ENCODE data around the gene NAA25.
"Not testable (repeated sequence)": the region's sequence is repeated elsewhere in the genome, so short reads cannot be mapped to it uniquely, and the experiment has no call there.

Gene NAA25

DNA sequence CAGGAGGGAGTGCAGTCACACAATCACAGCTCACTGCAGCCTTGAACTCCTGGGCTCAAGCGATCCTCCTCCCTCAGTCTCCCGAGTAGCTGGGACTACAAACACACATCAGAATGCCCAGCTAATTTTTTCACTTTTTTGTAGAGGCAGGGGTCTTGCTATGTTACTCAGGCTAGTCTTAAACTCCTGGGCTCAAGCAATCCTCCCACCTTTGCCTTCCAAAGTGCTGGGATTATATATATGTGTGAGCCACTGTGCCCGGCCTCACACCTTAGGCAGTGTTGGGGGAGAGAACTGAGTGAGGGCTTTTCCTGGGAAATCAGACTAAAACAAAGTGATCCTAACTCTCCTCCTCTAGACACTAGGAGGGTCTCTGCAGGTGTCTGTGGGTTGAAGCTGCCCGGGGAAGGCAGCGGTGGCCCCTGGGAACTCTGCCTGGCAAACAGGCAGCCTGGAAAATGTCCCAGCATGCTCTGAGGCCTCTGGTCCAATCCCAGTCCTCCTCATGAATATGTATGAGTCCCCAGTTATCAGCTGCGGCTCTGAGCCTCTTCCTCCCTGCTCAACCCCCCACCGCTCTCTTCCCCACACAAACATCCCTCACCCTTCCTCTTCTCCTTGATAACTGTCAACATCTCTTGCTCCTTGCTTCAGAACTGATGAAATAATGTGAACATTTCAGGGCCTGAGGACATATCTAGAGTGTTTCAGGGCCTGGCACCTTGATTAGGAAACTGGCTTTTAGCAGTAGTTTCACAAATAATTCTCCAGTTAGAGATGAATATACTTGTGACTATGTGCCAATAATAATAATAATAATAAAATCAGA lies 7.9 kb upstream of the NAA25 start:
- DNase-seq: no peak

DNA sequence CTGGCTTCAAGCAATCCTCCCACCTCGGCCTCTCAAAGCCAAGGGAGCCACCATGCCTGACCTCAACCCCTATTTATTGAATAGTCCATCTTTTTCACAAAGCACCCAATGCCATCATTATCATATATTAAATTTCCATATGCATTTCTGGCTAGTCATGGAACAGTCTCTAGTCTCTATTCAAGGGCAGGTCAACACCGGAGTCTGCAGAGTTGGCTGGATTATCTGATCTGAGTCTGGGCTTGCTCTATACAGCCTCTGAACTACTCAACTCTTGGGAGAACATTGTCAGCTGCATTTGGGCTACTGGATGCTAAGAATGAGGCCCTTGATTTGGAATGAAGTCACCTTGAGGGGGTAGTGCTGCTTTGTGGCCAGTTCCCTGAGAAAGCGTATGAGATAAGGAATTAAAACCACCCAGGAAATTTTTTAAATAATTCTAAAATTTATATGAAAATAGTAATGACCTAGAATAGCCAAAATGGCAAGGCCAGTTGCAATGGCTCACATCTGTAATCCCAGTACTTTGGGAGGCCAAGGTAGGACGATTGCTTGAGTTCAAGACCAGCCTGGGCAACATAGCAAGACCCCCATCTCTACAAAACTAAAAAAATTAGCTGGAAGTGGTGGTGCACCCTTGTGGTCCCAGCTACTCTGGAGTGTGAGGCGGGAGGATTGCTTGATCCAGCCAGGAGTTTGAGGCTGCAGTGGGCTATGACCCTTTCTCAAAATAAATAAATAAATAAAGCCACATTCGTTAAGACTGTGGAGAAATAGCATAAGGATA lies 6.9 kb upstream of the NAA25 start:
- no peak for DNase-seq

GRCh38 chr12:112112409-112113133 lies 4.0 kb upstream of the NAA25 start:
- no peak for DNase-seq

- DNase-seq: no peak
These were observed 3.3 kb upstream of the NAA25 start for GRCh38 chr12:112111931-112112330.

- DNase-seq: not testable (repeated sequence)
These were observed 2.4 kb upstream of the NAA25 start for GRCh38 chr12:112110787-112111662.

DNA sequence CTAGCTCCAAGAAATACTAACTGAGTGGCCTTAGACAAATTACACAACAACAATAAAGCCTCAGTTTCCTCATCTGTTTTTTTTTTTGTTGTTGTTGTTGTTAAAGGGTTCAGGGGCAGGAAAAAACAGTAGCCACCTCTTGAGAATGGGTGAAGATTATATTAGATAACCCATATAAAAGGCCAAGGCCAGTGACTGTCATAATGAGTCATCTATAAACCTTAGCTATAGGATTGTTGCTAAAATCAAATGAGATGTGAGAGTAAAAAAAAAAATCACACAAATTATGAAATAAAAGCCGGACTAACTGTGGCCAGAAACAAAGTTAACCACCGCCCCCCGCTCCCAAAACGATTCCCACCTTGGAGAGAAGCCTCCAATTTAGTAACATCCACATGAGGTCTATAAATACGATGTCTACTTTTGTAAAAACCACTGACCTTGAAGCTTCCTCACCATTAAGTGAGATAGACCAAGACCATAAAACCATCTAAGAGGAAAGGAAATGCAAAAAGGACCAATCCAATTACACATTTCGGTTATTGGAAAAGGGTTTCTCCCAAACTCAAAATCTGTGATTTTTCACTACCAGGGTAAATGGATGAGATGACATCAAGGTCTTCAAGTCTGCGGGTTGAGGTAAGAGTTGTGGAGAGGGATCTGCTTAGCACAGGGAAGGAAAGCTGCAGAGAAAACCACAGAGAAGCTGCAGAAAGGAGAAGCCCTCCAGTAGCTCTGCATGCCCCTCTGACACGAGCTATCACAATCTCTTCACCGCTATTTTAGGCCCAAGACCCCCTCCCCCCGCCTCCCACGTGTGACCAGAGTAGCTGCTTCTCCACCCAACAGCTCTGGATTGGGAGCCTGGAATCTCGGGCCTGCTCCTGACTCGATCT lies 1.0 kb downstream of the NAA25 start:
- DNase-seq: no peak

- DNase-seq: no peak
These were observed 2.7 kb downstream of the NAA25 start for GRCh38 chr12:112105891-112106290.

- no peak for DNase-seq
These were observed 4.7 kb downstream of the NAA25 start for GRCh38 chr12:112103758-112104503.

- DNase-seq: not testable (repeated sequence)
These were observed 5.8 kb downstream of the NAA25 start for GRCh38 chr12:112102746-112103145.

DNA sequence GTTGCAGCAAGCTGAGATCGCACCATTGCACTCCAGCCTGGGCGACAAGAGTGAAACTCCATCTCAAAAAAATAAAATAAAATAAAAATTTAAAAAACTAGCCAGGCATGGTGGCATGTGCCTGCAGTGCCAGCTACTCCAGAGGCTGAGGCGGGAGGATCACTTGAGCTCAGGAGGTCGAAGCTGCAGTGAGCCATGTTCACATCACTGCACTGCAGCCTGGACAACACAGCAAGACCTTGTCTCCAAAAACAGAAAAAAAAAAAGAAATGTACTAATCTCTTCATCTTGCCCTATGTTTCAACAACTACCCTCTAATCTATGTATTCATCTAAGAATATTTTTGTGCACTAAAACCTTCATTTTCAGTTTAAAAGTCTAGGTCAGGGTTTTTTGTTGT lies 6.5 kb downstream of the NAA25 start:
- DNase-seq: no peak

- not testable (repeated sequence) for DNase-seq
These were observed 8.1 kb downstream of the NAA25 start for GRCh38 chr12:112100500-112100899.

DNA sequence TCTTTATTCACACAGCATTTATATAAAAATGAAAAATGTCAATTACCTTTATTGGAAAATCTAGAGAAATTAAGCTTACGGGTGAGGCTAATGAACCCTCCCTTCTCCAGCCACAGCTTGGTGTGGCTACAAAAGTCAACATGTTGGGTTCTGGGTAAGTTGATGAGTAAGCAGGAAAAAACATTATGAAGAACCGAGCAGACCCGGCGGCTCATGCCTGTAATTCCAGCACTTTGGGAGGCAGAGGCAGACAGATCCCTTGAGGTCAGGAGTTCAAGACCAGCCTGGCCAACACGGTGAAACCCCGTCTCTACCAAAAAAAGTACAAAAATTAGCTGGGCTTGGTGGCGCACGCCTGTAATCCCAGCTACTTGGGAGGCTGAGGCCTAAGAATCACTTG lies 10.9 kb downstream of the NAA25 start:
- DNase-seq: no peak

- DNase-seq: no peak
These were observed 11.9 kb downstream of the NAA25 start for GRCh38 chr12:112096667-112097066.

DNA sequence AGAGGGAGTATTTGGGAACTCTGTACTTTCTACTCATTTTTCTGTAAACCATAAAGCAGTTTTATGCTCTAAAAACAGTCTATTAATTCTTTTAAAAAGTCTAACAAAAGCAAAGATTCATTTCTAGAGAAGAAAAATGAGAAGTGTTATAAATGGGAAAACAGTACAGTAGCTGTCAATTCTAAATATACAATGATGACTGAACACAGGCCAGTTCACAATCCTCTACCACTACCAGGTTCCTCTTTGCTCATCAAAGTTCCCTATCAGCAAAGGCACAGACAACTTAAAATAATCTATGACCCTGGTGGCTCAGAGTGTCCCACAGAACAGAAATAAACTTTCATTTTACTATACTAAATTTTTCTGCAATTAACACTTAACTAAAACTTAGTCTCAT lies 12.5 kb downstream of the NAA25 start:
- no peak for DNase-seq

DNA sequence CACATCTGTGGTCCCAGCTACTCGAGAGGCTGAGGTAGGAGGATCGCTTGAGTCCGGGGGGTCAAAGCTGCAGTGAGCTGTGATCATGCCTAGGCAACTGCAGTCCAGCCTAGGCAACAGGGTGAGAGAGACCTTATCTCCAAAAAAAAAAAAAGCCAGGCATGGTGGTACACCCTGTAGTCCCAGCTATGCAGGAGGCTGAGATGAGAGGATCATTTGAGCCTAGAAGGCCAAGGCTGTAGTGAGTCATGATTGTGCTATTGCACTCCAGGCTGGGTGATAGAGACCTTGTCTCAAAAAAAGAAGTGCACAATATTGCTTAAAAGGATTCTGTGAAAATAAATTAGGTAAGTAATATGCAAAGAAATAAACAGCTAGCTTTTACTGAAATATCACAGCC lies 17.0 kb downstream of the NAA25 start:
- DNase-seq: no peak

DNA sequence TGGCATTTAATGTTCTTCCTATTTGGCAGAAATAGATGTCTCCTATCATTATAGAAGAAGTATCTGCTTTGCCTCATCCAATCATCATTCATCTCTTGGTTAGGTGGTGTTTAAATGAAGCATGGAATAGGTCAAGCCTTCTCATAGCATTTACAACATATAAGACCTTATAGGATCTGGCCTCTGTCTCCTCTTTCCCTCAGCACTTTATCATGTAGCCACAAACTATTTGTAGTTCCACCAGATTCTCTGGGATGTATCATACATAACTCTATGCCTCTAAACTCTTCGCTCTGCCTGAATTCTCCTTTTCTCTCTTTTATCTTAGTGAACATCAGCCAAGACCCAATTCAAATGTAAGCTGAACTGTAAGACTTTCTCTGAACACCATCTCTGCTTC lies 20.7 kb downstream of the NAA25 start:
- no peak for DNase-seq

GRCh38 chr12:112087055-112087850 lies 21.3 kb downstream of the NAA25 start:
- DNase-seq: no peak

DNA sequence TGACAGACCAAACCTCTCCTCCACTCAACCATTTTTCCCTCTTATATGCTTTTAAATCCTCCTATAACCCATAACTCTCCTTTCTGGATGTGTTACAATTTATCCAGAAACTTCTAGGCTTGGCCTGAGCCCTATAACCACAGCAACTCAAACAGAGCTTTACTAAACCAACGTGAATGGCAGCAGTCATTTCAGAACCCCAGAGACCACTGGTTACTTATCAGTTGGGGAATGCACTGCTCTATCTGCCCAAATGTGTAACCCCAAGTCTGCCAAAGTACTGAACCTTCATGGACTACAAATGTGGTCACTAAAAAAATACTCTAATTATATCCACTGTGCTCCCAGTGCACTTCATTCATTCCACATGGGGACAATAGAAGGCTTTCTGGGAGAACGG lies 42.0 kb downstream of the NAA25 start:
- DNase-seq: no peak

GRCh38 chr12:112063273-112063672 lies 45.3 kb downstream of the NAA25 start:
- no peak for DNase-seq

DNA sequence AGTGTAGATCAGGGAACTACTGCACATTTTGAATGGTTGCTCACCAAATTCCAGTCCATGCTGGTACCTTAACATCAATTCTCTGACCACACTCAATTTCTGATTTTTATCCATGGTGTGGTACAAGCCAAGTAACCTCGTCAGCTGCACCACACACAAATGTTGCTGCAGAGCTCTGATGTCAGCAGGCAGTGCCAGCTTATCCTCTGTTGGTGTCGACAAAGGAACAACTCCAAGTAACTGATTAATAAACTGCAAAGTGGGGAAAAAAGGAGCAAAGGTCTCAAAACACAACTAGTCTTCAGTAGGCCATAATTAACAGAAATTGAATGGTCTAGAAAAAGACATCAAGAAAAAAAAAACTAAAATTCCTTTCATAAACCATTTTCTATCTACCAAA lies 47.4 kb downstream of the NAA25 start:
- no peak for DNase-seq

All from stimulated activated naive CD4-positive, alpha-beta T cell treated with Interleukin-2 at 50 U/mL for 16 hours (primary cell).